GM19239 (cell line): Measurements from ENCODE around the gene RHOG.
"Not testable (repeated sequence)": the region's sequence is repeated elsewhere in the genome, so short reads cannot be mapped to it uniquely, and the experiment has no call there.

ENCODE experiments used
- DNase-seq: peaks from one replicate; pipeline ENCODE4 v3.0.0; 2011; ENCODE audit warnings: low spot score; ENCODE audit not compliant: insufficient read length
- FAIRE-seq: peaks from 2 replicates; lab custom pipeline; 2011; peaks lifted over from hg19 to GRCh38; lab: Jason Lieb, UNC

The RHOG gene

DNA sequence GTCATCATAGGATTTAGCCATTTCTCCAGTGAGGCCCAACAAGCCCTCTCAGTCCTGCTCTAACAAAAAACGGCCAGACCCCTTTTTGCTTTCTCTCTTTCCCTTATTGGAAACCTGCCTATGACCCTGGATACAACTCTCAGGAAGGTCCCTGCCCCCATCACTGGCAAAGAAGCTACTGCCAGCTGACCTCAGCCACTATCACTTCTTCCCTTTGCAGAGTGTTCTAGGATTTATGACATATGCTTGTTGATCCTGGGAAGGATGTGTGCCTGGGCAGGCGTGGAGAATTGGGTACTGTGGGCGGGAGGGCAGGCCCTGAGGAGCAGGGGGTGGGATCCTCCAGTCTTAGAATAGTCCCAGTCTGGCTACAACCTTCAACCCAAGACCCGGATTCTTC, 24.9 kb downstream of the RHOG start:
- FAIRE-seq: no peak

DNA sequence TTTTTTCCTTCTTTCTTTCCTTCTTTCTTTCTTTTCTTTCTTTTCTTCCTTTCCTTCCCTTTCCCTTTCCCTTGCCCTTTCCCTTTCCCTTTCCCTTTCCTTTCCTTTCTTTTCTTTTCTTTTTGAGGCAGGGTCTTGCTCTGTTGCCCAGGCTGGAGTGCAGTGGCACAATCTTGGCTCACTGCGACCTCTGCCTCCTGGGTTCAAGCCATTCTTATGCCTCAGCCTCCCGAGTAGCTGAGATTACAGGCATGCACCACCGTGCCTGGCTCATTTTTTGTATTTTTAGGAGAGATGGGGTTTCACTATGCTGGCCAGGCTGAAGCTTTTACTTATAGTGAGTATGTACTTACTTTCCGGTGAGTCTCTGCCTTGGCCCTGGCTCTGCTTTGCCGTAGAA, 25.9 kb downstream of the RHOG start:
- FAIRE-seq, DNase-seq: not testable (repeated sequence)

More for the DNA sequence above, 24.9 kb downstream of the RHOG start:
- DNase-seq: no peak

GRCh38 chr11:3810951-3811350, 29.8 kb downstream of the RHOG start:
- FAIRE-seq: no peak
- DNase-seq: no peak

DNA sequence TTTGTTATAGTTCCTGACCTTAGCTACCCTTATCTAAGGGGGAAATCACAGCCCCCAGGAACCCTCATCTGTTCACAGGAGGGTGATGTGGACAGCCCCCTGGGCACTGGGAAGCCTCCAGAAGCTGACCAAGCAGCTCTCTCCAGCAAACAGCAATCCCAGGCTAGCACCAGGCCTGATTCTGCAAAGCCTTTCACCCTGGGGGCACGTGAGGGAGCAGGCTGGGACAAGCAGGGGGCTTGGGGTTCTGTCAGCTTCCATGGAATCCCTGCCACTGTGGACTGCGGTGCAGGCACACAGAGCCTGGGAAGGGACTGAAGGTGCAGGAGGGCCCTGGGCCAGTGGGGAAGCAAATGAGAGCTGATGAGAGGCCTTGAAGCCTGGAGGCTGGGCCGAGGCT, 30.3 kb downstream of the RHOG start:
- FAIRE-seq (no peak), DNase-seq (no peak)

- no peak for FAIRE-seq
- no peak for DNase-seq
Measured at GRCh38 chr11:3809624-3809928, 31.2 kb downstream of the RHOG start.

DNA sequence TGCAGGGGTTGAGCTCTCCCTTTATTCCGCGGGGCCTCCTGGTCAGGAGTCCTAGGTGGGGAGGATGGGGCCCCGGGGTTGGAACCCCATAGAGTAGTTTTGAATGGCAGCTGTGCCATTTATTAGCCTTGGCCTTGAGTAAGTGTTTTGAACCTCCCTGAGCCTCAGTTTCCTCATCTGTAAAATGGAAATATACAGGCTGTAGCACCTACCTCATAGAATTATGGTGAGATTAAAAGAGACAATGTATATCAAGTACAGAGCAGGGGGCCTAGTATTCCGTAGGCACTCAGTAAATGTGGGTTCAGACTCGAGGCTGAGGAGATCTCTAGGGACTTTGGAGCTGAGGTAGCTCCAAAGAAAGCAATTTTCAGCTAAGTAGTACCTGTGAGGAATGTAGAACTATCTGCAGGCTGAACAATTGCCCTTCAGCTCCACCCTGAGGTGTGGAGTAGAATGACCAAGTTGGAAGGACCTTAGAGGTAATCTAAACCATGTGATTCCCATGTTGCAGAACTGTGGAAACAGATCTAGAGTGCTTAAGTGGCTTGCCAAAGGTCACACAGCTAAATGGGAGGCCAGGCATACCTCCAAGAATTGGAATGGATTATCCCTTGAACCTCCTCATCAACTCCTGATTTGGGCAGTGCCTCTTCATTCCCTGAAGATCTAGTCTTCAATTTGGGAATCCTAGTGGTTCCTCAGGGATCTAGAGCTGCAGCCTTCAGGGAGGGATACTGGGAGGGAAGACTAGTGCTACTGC, 31.7 kb downstream of the RHOG start:
- DNase-seq: peak; percentile 64
- FAIRE-seq: peak; percentile 96

- peak; percentile 68 for FAIRE-seq
- DNase-seq: peak; percentile 57
Measured at GRCh38 chr11:3807909-3808860, 32.6 kb downstream of the RHOG start, which contains the start of gene PGAP2. TSS of gene PGAP2 (plus strand) at chr11:3808560. CDS start at chr11:3811260, 2,700 bp downstream.

DNA sequence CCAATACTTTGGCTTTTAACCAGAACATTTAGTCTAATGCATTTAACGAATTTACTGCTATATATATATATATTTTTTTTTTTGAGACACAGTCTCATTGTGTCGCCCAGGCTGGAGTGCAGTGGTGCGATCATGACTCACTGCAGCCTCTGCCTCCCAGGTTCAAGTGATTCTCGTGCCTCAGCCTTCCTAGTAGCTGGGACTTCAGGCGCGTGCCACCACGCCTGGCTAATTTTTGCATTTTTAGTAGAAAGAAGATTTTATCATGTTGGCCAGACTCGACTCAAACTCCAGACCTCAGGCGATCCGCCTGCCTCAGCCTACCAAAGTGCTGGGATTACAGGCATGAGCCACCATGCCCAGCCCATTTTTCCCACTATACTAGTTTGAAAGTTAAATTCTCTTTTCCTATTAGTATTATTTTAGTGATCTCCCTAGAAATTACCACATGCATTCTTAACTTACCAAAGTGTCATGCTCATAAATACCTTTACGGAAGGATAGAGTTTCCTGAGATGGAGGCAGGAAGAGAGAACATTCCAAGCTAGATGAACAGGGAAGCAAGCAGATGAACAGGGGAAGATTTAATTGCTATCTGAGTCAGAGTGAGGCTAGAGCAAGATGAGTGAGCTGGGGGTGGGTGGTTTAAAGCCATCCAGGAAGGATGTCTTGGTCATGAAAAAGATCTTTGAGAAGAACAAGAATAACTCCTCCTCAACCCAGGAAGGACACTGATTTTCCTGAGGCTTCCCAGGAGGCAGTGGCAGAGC, 36.8 kb downstream of the RHOG start:
- DNase-seq (no peak), FAIRE-seq (no peak)

- no peak for DNase-seq
- no peak for FAIRE-seq
Measured at GRCh38 chr11:3802011-3802790, 38.6 kb downstream of the RHOG start.

- no peak for DNase-seq
- FAIRE-seq: no peak
Measured at GRCh38 chr11:3799873-3800272, 40.9 kb downstream of the RHOG start.

DNA sequence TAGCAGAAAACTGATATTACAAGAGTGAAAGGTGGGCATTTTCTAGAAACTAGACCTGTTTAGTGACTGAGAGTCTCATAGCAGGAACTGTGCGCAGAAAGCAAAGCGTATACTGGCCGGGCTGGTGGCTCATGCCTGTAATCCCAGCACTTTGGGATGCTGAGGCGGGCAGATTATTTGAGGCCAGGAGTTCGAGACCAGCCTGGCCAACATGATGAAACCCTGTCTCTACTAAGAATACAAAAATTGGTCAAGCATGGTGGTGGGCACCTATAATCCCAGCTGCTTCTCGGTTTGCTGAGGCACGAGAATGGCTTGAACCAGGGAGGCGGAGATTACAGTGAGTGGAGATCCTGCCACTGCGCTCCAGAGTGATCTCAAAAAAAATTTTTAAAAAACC, 41.6 kb downstream of the RHOG start:
- FAIRE-seq (no peak), DNase-seq (no peak)

- peak; percentile 94 for FAIRE-seq
Measured at GRCh38 chr11:3797329-3798090, 43.2 kb downstream of the RHOG start, which contains the start of gene NUP98. TSS of gene NUP98 (minus strand) at chr11:3797554. CDS start at chr11:3782117, 15,437 bp downstream.

DNA sequence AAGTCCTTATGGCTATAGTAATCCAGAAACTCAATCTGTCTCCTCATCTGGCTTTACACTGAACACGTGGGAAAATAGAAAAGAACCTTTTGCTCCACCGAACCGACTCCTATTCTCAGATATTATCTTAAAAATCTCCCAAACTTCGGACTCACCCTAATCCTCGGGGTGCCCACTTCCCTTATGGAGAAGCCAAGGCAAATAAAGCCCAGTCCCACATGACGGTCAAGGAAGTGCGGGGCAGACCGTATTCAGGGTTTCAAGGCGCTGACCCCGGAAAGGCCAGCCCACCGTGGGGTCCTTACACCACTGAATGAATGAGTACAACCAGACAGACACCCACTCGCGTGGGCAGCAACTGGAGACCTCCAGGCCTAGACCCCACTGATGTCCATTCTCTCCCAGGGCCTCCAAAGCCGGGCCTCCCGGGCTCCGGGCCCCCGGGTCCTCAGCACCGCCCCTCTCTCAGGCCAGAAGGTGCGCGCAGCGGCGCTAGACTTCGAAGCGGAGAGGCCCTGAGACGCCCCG, 43.9 kb downstream of the RHOG start:
- peak; percentile 18 for FAIRE-seq
- DNase-seq: no peak

More at GRCh38 chr11:3797329-3798090, 43.2 kb downstream of the RHOG start, which contains the start of gene NUP98:
- DNase-seq: peak; percentile 90

- no peak for DNase-seq
- peak; percentile 52 for FAIRE-seq
Measured at GRCh38 chr11:3796346-3796745, 44.4 kb downstream of the RHOG start.

- FAIRE-seq: no peak
- DNase-seq: no peak
Measured at GRCh38 chr11:3796002-3796311, 44.8 kb downstream of the RHOG start.

DNA sequence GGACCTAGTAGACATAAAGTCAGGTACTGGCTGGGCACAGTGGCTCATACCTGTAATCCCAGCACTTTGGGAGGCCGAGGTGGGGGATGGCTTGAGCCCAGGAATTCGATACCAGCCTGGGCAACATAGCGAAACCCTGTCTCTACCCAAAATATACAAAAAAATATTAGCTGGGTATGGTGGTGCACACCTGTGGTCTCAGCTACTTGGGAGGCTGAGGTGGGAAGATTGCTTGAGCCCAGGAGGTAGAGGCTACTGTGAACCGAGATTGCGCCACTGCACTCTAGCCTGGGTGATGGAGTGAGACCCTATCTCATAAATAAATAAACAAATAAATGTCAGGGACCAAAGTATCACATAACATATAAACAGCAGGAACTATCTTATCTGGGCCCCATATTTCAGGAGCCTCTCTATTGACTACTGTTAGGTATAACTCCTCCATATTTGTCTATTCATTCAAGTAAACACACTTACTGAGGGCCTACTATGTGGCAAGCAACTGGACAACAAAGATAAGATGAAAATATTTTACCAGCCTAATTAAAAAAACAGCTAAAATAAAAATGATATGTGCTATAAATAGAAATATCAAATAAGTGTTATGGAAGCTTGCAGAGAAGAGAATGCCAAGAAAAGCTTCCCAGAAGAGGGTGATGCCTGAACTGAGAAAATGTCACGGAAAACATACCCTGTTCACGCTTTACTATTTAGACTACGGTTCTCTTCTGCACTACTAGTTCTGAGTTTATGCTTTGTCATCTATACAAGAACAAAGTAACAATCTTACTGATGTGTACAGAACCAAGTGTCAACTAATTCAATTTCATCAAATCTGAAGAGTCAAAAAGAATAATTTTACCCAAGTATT, 45.4 kb downstream of the RHOG start:
- no peak for DNase-seq
- no peak for FAIRE-seq

DNA sequence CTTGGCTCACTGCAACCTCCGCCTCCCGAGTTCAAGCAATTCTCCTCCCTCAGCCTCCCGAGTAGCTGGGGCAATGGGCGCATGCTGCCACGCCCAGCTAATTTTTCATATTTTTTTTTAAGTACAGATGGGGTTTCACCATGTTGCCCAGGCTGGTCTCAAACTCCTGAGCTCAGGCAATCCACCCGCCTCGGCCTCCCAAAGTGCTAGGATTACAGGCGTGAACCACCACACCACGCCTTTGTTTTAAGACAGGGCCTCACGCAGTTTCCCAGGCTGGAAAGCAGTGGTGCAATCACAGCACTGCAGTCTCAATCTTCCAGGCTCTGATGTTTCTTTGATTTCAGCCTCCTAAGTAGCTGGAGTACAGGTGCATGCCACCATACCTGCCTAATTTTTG, 46.4 kb downstream of the RHOG start:
- not testable (repeated sequence) for FAIRE-seq, DNase-seq
